GM12874 (cell line): Measurements from ENCODE around the gene PSME1.

Source experiments
- TF ChIP-seq, protein P1 (sequence below): IDR thresholded peaks from 2 replicates; pipeline ENCODE4 v1.5.1; 2011; ENCODE audit warnings: low read depth, mild to moderate bottlenecking, control low read depth, low read length, moderate library complexity; ENCODE audit not compliant: insufficient read depth

Gene PSME1

DNA sequence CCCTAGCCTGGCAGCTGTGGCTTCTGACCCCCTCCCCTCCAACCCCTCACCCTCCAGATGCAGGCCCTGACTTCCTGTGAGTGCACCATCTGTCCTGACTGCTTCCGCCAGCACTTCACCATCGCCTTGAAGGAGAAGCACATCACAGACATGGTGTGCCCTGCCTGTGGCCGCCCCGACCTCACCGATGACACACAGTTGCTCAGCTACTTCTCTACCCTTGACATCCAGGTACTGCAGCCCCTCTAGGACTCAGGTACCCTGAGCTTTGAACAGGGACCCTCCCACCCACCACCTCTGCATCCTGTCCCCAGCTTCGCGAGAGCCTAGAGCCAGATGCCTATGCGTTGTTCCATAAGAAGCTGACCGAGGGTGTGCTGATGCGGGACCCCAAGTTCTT lies 19.1 kb downstream of the PSME1 start:
- TF ChIP-seq, protein P1, sequence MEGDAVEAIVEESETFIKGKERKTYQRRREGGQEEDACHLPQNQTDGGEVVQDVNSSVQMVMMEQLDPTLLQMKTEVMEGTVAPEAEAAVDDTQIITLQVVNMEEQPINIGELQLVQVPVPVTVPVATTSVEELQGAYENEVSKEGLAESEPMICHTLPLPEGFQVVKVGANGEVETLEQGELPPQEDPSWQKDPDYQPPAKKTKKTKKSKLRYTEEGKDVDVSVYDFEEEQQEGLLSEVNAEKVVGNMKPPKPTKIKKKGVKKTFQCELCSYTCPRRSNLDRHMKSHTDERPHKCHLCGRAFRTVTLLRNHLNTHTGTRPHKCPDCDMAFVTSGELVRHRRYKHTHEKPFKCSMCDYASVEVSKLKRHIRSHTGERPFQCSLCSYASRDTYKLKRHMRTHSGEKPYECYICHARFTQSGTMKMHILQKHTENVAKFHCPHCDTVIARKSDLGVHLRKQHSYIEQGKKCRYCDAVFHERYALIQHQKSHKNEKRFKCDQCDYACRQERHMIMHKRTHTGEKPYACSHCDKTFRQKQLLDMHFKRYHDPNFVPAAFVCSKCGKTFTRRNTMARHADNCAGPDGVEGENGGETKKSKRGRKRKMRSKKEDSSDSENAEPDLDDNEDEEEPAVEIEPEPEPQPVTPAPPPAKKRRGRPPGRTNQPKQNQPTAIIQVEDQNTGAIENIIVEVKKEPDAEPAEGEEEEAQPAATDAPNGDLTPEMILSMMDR = no peak

DNA sequence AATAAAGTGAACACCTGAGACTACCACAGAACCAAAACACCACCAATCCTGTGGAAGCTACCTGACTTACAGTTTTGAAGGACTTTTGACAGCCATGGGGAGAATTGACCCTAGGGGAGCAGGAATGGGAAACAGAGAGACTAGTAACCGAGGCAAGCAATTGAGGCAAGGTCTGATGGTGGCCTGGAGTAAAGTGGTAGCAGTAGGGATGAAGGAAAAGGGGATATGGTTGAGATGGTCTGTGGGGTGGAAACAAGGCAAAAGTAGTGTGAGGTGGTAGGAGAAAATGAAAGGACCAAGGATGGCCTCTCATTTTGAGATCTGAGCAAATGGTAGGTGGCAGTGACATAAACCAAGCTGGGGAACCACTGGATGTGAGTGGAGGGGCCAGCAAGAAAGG lies 20.8 kb downstream of the PSME1 start:
- TF ChIP-seq, protein P1 = no peak

DNA sequence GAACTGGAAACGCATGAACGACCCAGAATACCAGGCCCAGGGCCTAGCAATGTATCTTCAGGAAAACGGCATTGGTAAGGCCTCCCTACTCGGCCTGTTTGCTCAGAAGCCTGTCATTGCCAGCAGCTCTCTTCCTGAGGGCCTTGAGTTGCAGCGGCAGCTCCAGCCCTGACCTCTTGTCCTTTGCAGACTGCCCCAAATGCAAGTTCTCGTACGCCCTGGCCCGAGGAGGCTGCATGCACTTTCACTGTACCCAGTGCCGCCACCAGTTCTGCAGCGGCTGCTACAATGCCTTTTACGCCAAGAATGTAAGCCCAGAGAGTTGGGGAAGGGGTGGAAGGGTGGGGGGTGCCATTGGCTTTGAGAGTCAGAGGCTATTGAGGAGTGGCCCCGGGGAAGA lies 21.3 kb downstream of the PSME1 start:
- TF ChIP-seq, protein P1 = no peak

DNA sequence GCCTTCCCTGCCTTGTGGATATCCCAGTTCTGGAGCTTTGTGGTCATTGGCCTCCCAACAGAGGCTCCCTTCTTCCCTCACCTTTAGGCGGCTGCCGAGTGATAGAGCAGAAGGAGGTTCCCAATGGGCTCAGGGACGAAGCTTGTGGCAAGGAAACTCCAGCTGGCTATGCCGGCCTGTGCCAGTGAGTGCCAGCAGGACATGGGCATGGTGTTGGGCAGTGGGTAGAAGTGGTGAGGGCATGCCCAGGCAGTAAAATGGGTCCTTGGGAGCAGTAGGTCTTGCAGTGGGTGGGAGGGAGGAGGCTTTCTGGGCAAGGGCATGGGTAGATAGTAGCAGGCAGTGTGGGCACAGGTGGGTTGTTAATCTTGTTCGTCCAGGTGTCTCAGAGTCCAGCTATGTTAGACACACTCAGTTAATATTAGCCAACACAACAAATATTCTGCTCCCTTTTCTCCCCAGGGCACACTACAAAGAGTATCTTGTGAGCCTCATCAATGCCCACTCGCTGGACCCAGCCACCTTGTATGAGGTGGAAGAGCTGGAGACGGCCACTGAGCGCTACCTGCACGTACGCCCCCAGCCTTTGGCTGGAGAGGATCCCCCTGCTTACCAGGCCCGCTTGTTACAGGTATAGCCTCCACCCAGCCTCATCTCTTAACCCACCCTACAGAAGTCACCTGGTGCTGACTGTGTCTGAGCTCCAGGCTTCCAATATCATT lies 23.9 kb downstream of the PSME1 start:
- TF ChIP-seq, protein P1 = no peak

DNA sequence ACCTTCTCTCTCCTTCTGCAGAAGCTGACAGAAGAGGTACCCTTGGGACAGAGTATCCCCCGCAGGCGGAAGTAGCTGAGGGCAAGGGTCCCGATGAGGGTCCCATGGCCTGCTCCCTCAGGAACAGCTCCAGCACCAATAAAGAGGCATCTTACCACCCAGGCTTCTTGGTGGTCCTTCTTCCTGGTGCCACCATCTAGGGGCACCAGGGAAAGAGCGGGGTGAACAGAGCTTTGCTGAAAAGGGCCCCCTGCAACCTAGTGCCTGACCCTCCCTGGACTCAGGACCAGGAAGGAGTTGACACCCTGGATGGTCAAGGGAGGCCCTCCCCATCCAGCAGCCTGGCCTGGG lies 24.5 kb downstream of the PSME1 start:
- TF ChIP-seq, protein P1 = no peak

DNA sequence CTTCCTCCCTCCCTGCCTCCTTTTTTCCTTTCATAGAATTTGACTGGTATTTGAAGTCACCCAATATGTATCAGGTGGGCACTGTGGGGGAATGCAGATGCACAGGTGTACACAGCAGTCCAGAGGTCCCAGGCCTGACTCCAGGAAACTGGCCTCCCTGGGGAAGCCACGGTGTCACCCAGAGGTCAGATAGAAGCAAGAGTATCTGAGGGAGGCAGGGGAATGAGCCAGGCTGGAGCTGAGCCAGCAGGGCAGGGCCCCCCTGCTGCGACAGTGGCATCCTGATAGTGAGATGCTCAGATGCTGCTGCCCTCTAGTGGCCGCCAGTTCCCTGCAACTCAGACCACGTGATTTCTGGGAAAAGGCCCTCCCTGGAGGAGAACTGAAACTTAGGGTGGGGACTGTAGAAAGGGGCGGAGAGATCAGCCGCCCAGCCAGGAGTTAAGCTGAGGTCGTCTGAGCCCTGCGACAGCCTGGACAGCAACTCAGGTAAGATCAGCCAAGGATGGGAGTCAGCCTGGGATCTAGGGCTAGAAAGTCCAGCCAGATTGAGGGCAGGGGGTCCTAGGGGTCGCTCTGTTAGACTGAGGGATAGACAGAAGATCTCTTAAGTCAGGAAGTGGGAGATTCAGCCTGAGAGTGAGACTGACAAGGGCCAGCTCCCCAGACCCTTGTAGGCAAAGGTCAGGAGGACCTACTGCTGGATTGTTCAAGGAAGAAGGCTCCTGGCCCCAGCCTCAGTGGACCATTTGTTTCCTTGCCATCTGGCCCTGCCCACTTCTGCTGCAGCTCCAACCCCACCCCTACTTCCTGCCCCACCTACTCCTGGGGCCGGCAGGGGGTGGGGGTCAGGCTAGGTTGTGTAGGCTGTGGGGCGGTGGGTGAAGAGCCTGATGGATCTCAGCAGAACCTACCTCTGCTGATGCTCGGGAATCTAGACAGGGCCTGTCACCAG lies 25.1 kb downstream of the PSME1 start, which contains the start of gene IRF9:
Gene IRF9, plus strand, starts transcription at position 416 of the 955 bp plus-strand sequence. CDS start 880 bp downstream, outside the sequence.
- TF ChIP-seq, protein P1 = peak; percentile 88

DNA sequence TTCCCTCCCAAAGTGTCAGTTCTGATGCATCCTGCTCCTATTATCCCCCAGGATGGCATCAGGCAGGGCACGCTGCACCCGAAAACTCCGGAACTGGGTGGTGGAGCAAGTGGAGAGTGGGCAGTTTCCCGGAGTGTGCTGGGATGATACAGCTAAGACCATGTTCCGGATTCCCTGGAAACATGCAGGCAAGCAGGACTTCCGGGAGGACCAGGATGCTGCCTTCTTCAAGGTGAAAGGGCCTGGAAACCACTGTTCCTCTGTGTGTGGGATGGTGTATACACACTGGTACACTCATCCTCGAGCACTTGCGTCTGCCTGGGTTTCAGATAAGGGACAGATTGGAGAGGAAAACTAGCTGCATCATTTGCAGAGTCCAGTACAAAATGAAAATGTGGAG lies 26.1 kb downstream of the PSME1 start:
- TF ChIP-seq, protein P1 = no peak
